GM11168 (cell line): Measurements from ENCODE around the gene RPUSD1.

ENCODE experiments used
- in situ Hi-C: fragments of 300-500 bp; cut with MboI; formaldehyde crosslinking; loops from one replicate; pipeline ENCODE4 v1.12.0; 2022; ENCODE audit warnings: low sequenced_read_pairs; ENCODE audit not compliant: unreplicated experiment

The RPUSD1 gene

GRCh38 chr16:769934-770333, 18.2 kb downstream of the RPUSD1 start:
- in situ Hi-C loops = no loop called here

DNA sequence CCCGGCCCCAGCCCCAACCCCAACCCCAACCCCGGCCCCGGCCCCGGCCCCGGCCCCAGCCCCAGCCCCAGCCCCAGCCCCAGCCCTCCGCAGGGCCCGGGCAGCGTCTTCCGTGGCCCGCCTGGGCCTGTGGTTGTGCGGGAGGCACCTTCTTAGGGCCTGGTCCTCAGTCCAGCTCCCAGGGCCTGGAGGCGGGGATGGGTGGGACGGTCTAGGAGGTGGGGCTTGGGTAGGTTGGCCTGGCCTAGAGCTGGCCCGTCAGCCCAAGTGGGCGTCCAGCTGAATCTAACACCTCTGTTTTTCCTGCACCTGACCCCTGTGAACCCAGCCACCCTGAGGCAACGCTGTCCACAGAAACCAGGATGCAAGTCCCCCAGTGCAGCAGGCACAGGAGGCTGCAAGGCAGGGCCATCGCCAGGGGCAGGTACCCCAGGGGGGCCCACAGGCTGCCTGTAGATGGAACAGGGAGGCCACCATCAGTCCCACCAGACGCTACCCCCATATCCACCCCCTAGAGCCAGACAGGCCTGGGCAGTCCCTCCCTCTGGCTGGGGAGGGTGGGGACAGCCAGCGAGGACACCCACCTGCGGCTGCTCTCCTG, 18.9 kb downstream of the RPUSD1 start:
- in situ Hi-C loops = no loop called here

DNA sequence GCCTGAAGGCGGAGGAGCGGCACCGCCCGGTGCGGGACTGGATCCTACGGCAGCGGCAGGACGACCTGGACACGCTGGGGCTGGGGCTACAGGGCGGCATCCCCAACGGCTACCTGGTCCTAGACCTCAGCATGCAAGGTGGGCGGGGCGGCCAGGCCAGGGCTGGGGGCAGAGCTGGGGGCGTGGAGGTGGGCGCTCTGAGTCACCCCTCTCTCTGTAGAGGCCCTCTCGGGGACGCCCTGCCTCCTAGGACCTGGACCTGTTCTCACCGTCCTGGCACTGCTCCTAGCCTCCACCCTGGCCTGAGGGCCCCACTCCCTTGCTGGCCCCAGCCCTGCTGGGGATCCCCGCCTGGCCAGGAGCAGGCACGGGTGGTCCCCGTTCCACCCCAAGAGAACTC, 19.8 kb downstream of the RPUSD1 start:
- in situ Hi-C loops = no loop called here

DNA sequence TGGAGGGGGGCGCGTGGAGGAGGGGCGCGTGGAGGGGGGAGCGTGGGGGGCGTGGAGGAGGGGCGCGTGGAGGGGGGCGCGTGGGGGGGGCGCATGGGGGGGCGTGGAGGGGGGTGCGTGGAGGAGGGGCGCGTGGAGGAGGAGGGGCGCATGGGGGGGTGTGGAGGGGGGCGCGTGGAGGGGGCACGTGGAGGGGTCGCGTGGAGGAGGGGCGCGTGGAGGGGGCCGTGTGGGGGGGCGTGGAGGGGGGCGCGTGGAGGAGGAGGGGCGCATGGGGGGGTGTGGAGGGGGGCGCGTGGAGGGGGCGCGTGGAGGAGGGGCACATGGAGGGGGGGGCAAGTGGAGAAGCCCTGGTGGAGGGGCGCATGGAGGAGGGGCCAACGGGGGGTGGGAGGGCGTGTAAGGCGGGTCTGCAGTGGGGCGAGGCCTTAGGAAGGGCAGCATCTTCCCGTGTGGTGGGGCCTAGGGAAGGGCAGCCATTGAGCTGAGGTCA, 20.4 kb downstream of the RPUSD1 start:
- in situ Hi-C loops = no loop called here

GRCh38 chr16:766820-767640, 21.2 kb downstream of the RPUSD1 start:
- in situ Hi-C loops = no loop called here

DNA sequence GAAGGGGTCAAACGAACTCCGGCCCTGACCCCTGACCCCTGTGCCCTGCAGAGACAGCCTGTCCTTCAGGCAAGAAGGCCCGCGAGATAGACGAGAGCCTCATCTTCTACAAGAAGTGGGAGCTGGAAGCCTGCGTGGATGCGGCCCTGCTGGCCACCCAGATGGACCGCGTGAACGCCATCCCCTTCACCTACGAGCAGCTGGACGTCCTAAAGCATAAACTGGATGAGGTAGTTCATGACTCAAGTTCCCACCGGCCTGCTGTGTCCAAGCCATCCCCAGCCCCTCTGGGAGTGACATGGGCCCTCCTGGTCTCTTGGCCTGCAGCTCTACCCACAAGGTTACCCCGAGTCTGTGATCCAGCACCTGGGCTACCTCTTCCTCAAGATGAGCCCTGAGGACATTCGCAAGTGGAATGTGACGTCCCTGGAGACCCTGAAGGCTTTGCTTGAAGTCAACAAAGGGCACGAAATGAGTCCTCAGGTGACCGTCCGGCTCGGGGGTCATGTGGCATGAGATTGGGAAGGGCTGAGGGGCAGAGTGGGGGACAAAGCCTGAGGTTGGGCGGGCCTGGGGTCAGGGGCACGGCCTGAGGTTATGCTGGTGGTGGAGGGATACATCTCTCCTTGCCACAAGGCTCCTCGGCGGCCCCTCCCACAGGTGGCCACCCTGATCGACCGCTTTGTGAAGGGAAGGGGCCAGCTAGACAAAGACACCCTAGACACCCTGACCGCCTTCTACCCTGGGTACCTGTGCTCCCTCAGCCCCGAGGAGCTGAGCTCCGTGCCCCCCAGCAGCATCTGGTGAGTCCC, 22.0 kb downstream of the RPUSD1 start:
- in situ Hi-C loops = no loop called here

- in situ Hi-C loops = no loop called here
Observed at GRCh38 chr16:765488-765865, 22.7 kb downstream of the RPUSD1 start.

DNA sequence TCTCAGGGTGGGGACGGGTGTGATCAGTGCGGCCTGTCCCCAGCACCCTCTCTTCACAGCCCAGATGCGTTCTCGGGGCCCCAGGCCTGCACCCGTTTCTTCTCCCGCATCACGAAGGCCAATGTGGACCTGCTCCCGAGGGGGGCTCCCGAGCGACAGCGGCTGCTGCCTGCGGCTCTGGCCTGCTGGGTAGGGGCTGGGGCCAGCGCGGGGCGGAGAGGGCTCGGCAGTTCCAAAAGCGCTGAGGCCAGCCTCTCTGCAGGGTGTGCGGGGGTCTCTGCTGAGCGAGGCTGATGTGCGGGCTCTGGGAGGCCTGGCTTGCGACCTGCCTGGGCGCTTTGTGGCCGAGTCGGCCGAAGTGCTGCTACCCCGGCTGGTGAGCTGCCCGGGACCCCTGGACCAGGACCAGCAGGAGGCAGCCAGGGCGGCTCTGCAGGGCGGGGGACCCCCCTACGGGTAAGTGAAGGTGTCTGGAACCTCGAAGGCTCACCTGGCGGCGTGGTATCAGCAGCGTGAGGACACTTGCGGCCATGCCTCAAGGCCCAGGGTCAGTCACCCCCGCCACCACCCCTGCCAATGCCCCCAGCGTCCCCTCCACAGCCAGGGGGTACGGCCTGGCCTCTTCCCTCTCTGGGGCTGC, 23.2 kb downstream of the RPUSD1 start:
- in situ Hi-C loops = no loop called here

DNA sequence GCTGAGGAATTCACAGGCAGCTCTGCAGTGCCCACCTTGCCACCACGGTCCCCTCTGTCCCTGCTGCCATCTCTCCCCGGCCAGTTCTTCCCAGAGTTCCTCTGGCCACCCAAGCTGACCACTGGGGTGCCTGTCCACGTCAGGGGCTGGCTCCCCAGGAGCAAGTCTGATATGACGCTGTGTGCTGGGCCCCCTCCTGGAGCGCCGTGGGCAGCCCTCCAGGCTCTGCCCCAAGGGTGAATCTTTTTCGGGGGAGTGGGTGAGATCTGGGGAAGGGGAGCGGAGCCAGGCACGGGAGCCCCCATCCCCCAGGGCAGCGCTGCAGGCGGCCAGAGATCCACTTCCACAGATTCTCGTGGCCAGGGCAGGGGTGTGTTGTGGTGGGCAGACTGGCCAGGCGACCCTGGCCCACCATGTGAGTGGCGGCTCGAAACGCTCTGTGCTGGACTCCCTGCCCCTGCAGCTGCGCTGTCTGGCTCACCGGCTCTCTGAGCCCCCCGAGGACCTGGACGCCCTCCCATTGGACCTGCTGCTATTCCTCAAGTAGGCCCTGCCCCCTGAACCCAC, 23.9 kb downstream of the RPUSD1 start:
- in situ Hi-C loops = no loop called here

GRCh38 chr16:763369-764183, 24.6 kb downstream of the RPUSD1 start:
- in situ Hi-C loops = no loop called here

DNA sequence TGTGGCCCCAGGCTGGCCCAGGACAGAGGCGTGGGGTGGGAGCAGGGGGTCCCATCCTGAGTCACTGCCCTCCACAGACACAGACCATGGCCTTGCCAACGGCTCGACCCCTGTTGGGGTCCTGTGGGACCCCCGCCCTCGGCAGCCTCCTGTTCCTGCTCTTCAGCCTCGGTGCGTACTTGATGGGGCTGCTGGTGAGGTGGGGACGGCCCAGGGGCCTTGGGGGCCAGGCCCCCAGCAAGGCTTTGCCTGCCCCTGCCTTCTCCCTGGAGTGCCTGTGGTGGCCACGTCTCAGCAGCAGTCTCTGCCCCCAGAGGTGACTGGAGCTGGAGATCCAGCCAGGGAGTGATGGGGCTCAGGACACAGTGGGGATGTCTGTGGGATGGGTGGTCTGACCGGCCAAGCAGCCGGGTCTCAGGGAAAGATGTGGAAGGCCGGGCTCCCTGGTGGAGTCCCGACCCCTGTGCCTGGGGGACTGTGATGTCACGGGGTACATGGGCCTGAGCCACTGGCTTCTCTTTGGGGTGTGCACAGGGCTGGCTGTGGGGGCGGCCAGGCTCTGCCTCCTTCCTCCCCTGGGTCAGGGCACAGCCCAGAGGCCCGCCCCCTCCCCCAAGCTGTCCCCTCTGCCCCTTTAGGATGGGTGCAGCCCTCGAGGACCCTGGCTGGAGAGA, 25.4 kb downstream of the RPUSD1 start:
- in situ Hi-C loops = no loop called here

GRCh38 chr16:761625-762513, 26.3 kb downstream of the RPUSD1 start:
- in situ Hi-C loops = no loop called here

- in situ Hi-C loops = no loop called here
Observed at GRCh38 chr16:760545-761343, 27.4 kb downstream of the RPUSD1 start, which contains the start of gene MSLN. Gene MSLN, plus strand, starts transcription at chr16:760734. Its CDS starts 1,947 bp downstream, at chr16:762681.

DNA sequence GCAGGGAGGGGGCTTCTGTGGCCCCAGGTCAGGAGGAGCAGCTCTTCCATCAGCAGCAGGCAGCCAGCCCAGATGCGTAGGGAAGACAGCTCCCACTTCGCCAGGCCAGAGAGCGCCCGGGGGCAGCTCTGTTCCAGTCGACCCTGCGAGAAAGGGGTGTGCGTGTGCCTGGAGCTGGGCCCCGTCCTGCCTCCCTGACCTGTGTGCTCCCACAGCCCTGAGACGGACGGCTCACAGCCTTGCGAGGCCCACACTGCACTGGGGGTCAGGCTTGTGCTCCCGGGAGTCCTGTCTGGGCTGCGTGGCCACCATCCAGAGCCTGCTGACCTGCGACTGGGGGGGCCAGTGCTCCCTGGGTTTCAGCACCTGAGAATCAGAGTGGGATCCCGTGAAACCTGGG, 28.1 kb downstream of the RPUSD1 start:
- in situ Hi-C loops = no loop called here

DNA sequence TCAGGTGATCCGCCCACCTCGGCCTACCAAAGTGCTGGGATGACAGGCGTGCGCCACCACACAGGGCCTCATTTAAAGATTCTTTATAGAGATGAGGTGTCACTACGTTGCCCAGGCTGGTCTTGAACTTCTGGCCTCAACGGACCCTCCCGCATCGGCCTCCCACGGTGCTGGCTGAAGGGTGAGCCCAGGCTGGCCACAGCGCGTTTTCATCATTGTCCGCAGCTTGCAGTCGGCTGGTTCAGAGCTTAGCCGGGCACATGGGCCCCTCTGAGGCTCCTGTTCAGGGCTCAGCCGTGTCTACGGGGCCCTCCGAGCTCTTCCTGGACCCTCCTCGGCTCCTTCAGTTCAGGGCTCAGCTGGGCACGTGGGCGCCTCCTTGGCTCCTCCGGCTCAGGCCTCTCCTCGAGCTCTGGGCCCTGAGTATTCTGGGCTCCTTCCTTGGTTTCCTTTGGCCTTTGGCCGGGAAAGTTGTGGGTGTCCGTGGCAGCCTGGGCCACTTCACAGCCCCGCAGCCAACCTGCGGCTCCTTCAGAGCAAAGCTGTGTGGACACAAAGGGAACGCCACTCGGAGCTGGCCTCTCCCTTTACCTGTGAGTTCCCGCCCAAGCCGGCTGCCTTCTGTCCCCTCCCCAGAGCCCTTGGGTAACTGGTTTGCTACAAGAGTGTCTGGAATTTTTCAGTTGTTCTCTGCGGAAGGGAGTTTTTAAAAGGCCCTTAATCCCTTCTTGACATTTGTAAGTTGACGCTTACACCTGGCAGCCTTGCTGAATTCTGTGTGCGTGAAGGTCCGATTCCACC, 28.9 kb downstream of the RPUSD1 start:
- in situ Hi-C loops = no loop called here

- in situ Hi-C loops = no loop called here
Observed at GRCh38 chr16:756428-756827, 31.8 kb downstream of the RPUSD1 start.
